SK-N-SH (cell line): ENCODE results near the gene WDR48.

Source experiments
- MXI1 ChIP-seq: IDR thresholded peaks from 2 replicates; pipeline ENCODE4 v1.6.1; 2012; ENCODE audit warnings: mild to moderate bottlenecking, low read depth, low read length, improper control_type of control experiment
- POLR2AphosphoS5 ChIP-seq: IDR thresholded peaks from 2 replicates; pipeline ENCODE4 v1.6.1; 2012; ENCODE audit warnings: low read depth, low read length
- RAD21 ChIP-seq: IDR thresholded peaks from 2 replicates; pipeline ENCODE4 v1.6.1; 2012; ENCODE audit warnings: mild to moderate bottlenecking, low read length
- TF ChIP-seq, protein P1 (sequence below): fragments of 150-350 bp; IDR thresholded peaks from 2 replicates; pipeline ENCODE4 v1.6.1; 2017; ENCODE audit warnings: antibody characterized with exemption, low read length, low read depth, borderline replicate concordance
- TF ChIP-seq, protein P2 (sequence below): fragments of 200-600 bp; sonication (generic); IDR thresholded peaks from 2 replicates; pipeline ENCODE4 v1.6.1; 2017; ENCODE audit warnings: antibody characterized with exemption, mild to moderate bottlenecking, moderate library complexity
- TF ChIP-seq, protein P3 (sequence below): fragments of 150-350 bp; IDR thresholded peaks from 2 replicates; pipeline ENCODE4 v1.6.1; 2016; ENCODE audit warnings: mild to moderate bottlenecking, low read depth, low read length

DNA sequence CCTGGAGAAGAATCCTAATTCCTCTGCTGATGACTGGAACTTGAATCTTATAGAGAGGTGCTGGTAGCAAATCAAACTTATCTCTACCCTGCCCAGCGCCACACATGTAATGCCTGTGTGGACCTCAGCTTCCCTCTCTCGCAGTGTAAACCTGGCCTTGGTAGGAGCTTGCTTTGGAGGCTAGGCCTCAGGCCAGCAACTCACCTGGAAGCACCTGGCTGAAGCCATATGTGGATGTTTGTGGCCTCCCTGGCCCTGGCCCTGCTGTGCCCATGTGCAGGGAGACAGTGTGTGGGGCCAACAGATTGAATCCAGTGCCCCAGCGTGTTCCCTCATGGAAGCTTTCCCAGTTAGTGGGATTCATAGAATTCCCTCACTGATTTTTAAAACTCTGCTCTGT lies 64.1 kb downstream of the WDR48 start:
- TF ChIP-seq POLR2AphosphoS5 = no peak
- no peak for TF ChIP-seq RAD21
- no peak for TF ChIP-seq MXI1
- TF ChIP-seq, protein P1, sequence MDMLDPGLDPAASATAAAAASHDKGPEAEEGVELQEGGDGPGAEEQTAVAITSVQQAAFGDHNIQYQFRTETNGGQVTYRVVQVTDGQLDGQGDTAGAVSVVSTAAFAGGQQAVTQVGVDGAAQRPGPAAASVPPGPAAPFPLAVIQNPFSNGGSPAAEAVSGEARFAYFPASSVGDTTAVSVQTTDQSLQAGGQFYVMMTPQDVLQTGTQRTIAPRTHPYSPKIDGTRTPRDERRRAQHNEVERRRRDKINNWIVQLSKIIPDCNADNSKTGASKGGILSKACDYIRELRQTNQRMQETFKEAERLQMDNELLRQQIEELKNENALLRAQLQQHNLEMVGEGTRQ = no peak
- TF ChIP-seq, protein P2, sequence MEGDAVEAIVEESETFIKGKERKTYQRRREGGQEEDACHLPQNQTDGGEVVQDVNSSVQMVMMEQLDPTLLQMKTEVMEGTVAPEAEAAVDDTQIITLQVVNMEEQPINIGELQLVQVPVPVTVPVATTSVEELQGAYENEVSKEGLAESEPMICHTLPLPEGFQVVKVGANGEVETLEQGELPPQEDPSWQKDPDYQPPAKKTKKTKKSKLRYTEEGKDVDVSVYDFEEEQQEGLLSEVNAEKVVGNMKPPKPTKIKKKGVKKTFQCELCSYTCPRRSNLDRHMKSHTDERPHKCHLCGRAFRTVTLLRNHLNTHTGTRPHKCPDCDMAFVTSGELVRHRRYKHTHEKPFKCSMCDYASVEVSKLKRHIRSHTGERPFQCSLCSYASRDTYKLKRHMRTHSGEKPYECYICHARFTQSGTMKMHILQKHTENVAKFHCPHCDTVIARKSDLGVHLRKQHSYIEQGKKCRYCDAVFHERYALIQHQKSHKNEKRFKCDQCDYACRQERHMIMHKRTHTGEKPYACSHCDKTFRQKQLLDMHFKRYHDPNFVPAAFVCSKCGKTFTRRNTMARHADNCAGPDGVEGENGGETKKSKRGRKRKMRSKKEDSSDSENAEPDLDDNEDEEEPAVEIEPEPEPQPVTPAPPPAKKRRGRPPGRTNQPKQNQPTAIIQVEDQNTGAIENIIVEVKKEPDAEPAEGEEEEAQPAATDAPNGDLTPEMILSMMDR = no peak
- TF ChIP-seq, protein P3, sequence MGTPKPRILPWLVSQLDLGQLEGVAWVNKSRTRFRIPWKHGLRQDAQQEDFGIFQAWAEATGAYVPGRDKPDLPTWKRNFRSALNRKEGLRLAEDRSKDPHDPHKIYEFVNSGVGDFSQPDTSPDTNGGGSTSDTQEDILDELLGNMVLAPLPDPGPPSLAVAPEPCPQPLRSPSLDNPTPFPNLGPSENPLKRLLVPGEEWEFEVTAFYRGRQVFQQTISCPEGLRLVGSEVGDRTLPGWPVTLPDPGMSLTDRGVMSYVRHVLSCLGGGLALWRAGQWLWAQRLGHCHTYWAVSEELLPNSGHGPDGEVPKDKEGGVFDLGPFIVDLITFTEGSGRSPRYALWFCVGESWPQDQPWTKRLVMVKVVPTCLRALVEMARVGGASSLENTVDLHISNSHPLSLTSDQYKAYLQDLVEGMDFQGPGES = no peak
